Measurements from ENCODE around the gene FN1.

GRCh38 chr2:215320679-215321078 lies 115.2 kb downstream of the FN1 start:
- TF ChIP-seq CTCF (optimal IDR thresholded peaks at IDR 0.05 in 1 of 3, IDR thresholded peaks at IDR 0.05 in 1 of 3, conservative IDR thresholded peaks at IDR 0.05 in 1 of 3; ENCODE audit: extremely low read depth in 1 of 3, insufficient read depth in 2 of 3, low read length in 3 of 3) (no peak), EZH2 (IDR thresholded peaks at IDR 0.05; ENCODE audit: low read length) (no peak)
